ENCODE results near the gene CLDN1.

Gene CLDN1, protein sequence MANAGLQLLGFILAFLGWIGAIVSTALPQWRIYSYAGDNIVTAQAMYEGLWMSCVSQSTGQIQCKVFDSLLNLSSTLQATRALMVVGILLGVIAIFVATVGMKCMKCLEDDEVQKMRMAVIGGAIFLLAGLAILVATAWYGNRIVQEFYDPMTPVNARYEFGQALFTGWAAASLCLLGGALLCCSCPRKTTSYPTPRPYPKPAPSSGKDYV

DNA sequence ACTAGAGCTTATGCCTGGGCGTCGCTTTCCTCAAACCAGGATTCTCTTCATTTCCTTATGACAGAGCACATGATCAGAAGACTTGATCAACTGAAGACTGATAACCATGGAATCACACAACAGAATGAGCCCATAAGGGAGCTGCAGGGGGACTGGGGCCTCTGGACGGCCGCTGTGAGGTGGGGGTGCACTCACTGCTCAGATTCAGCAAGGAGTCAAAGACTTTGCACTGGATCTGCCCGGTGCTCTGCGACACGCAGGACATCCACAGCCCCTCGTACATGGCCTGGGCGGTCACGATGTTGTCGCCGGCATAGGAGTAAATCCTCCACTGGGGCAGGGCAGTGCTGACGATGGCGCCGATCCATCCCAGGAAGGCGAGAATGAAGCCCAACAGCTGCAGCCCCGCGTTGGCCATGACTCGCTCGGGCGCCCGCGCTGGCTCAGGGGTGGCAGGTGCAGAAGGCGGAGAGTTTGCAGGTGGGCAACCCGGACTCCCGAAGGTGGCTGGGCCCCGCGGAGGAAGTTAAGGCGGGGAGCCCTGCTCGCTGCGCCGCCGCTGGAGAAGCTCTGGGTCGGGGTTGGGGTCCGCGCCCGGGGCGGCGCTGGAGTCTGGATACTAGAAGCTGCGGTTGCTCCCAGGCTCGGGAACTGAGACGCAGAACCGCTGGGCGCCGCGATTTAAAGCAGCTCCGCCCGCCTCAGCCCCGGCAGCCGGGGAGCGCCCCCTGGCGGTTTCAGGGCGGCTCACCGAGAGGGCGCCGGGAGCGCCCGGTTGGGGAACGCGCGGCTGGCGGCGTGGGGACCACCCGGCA, at the start of gene CLDN1:
CLDN1 (minus strand) TSS at position 658 of the 815 bp plus-strand sequence; CDS start at position 418, 240 bp downstream.
- in situ Hi-C loops (cut with MboI; ENCODE audit: low sequenced_read_pairs), result loop anchor here (10.0 kb wide), 1 partner anchor 357 kb away; no protein-coding TSS in a partner anchor

DNA sequence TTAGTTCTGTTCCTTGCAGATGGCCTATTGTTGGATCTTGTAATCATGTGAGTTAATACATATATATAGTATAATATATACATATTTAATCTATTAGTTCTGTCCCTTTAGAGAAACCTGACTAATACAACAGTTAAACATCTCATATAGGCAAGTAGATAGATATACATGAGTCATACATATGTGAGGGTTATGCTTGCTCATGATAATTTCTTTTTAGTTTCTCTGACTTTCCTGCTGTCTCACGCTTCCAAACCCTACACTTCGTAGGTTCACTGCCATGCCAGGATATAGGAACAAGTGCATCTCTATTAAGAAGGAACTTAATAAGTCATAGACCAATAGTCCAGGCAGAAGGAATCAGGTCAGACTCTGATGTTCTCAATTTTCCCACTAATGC, 48.9 kb upstream of the CLDN1 start:
- in situ Hi-C loops (cut with MboI; ENCODE audit: low sequenced_read_pairs), result no loop called here

DNA sequence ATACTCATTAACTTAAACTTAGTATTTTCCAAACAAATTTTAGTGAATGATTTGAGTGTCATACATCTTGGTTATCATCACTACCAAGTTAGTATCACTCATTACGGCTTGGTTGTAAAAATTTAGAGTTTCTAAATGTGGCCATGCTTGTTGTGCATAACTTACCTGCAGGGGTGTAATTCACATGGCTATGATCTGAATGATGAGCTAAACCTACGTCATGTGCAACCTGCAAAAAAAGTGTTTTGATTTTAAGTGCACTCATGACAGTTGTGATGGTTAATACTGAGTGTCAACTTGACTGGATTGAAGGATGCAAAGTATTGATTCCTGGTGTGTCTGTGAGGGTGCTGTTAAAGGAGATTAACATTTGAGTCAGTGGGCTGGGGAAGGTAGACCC, 48.1 kb upstream of the CLDN1 start:
- in situ Hi-C loops (cut with MboI; ENCODE audit: low sequenced_read_pairs), result no loop called here

DNA sequence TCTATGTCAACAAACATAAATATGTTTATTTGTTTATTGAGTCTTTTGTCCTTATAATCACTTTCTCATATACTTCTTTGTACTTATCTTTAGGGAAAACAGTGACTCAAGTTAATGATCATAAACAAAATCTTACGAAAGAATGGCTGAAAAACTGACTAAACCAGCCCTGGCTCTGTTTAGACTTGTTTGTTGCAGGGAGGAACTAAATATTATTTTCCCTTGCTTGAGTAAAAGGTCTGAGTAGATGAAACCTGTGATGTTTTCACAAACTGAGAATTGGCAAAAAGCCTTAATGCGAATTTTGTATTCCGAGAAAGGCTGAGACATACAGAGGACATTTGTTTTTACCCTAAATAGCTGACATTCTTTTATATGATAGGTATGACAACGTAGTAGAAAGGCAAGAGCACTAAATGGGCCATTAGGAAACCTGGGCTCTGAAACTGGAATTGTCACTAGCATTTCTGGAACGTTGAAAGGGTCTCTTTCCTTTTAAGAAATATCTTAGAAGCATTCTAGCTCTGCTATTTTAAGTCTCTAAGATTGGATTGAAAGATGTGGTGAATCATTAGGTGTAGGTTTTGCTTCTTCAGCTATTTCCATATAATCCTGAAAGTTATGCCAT, 47.5 kb upstream of the CLDN1 start:
- in situ Hi-C loops (cut with MboI; ENCODE audit: low sequenced_read_pairs), result no loop called here

DNA sequence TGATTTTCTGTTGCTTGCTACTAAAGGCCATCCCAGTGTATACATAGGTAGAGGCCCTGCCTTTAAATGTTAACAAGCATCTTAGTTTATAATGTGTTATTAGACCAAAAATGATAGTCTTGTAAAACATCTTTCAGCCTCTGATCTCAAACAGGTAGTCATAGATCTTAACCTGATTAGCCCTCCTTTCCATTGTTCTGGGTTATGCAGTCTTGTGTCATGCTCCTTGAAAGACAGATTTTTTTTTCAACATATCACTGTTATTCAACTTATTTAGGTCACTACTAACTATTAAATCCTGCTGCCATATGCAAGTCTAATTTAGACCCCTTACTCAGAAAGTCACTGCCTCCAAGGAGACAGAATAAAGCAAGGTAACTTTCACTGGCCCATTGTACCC, 46.6 kb upstream of the CLDN1 start:
- in situ Hi-C loops (cut with MboI; ENCODE audit: low sequenced_read_pairs), result no loop called here

DNA sequence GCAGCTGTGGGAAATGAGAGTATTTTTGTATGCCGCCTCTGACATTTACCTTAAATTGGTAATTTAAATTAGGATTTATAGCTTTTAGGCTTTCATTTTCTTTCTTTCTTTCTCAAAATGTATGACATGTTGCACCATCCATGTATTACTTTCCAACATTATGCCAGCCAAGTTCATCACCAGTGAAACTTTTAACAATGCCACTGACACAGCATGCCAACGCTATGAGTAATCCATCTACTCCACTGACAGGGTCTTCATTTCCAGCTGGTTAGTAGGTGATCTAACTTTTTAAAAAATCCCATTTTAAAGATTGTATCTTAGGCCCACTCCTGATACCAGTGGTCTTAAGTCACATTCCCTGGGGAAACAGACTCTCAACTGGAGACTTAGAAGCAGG, 43.9 kb upstream of the CLDN1 start:
- in situ Hi-C loops (cut with MboI; ENCODE audit: low sequenced_read_pairs), result no loop called here

DNA sequence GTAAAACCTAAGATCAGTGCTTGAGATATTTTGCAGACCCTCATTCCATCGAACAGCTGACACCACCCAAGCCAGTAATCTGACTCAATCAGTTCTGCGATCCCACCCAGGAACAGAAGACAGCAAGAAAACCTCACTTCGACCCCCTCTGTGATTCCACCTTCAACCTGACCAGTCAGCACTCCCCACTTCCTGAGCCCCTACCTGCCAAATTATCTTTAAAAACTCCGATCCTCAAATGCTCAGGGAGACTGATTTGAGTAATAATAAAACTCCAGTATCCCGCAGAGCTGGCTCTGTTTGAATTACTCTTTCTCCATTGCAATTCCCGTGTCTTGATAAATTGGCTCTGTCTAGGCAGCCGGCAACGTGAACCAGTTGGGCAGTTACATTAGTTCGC, 40.0 kb upstream of the CLDN1 start:
- in situ Hi-C loops (cut with MboI; ENCODE audit: low sequenced_read_pairs), result no loop called here

DNA sequence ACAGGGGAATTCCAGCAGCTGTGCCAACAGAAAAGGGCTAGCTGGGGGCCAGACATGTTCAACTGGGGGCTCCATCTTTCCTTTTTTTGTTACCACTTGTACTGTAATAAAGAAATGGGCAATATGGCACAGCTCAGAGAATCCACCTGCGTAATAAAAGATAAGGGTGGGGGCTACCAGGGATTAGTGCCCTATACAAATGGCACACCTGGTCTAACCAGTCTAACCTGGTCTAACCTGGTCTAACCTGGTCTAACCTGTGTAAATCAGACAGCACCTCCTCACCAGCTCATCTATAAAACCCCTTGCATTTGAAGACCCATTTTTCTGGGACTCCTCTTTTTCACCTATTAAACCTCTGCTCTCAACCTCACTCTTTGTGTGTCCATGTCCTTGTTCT, 39.5 kb upstream of the CLDN1 start:
- in situ Hi-C loops (cut with MboI; ENCODE audit: low sequenced_read_pairs), result no loop called here

DNA sequence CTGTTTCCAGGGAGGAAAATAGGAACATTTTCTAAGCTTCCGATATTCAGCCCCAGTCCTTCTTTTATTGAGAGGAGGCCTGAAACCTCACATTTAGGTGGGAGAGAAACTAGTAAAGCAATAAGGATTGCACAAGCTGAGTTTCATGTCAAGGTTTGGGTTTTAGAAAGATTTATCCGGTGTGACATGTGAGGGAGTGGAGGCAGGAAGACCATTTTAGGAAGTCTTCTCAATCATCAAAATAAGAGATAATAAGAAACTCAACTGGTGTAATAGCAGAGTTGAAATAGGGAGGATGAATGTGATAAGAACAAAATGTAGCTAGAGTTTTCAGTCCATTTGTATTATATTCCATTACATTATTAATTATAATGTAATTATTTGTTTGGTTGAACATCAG, 38.0 kb upstream of the CLDN1 start:
- in situ Hi-C loops (cut with MboI; ENCODE audit: low sequenced_read_pairs), result no loop called here

DNA sequence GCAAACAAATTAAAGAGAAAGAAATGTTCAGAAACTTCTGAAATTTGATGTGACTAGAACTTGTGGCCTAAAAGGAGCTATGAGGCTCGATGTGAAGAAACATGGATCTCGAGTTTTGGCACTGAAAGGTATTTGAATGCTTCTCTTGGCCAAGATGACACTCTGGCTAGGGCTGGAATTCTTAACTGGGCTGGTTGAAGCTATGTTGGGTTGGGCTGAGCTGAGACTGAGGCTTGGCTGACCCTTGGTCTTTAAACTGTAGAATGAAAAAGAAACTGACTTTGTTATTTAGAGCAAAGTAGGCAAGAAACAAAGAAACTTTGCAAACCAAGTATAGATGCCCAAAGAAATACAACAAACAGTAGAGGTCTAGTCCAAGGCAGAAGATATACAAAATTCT, 37.6 kb upstream of the CLDN1 start:
- in situ Hi-C loops (cut with MboI; ENCODE audit: low sequenced_read_pairs), result no loop called here

DNA sequence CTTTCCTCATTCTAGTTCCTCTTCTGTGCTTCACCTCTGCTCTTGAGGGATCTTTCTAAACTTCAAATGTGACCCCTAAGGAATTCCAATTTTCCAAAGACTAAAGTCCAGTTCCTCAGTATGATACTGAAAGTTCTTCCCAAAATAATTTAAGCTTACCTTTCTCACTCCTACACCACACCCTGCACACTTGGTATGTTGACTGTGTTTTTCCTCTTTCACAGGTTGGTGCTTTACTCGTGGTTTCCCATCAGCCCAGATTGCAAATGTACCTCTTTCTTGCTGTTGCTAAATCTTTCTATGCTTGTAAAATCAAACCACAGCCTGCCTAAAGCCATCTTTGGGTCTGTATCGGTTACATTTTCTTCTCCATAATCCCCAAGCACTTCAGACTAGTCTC, 35.2 kb upstream of the CLDN1 start:
- in situ Hi-C loops (cut with MboI; ENCODE audit: low sequenced_read_pairs), result no loop called here

DNA sequence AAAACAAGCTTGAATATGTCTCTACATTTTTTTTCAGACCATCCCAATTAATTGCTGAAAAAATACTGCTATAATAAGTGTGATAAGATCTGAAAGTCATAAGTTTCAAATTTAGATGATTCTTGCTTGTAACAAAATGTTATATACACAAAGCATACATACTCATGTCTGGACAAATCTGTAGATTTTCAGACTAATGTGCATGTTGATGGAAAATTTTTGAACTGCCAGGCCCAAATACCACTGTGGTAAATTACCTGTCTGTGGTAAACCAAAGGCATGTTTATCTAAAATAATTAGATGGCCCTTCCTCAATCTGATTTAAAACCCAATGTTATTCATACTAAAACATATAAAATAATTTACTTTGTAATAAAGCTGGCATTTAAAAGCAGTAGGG, 34.0 kb upstream of the CLDN1 start:
- in situ Hi-C loops (cut with MboI; ENCODE audit: low sequenced_read_pairs), result no loop called here

DNA sequence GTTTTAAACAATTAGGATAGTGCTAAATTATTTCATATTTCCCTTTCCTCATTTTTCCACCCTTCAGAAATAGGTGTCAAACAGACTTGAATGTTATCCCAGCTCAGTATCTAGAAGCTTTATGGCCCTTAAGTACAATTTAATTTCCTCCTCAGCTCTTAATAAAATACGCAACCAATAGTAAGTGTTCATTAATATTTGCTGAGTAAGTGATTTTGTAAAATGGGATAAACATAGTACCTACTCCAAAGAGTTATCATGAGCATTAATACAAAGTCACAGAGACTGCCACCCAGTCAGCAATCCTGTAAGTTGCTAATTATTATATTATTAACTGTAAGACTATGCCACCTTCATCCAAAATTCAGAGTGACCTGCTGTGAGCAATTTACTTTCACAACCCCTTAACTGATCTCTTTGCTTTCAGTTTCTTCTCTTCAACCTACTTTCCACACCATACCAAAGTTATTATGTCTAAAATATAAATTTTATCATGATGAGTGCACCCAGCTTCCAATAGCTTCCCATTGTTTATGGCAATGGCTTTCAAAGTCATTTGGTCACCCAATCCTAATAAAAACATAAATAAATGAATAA, 30.7 kb upstream of the CLDN1 start:
- in situ Hi-C loops (cut with MboI; ENCODE audit: low sequenced_read_pairs), result no loop called here

DNA sequence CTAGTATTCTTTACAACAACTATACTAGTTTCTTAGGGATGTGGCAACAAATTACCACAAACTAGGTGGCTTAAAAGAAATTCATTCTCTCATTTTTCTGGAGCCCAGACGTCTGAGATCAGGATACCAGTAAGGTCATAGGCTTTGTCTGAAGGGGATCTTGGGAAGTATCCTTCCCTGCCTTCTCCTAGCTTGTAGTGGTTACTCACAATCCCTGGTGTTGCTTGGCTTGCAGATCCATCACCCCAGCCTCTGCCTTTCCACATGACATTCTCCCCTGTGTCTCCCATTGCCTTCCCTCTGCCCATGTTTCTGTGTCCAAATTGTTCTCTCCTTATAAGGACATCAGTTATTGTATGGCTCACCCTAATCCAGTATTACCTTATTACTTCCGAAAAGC, 24.3 kb upstream of the CLDN1 start:
- in situ Hi-C loops (cut with MboI; ENCODE audit: low sequenced_read_pairs), result no loop called here

DNA sequence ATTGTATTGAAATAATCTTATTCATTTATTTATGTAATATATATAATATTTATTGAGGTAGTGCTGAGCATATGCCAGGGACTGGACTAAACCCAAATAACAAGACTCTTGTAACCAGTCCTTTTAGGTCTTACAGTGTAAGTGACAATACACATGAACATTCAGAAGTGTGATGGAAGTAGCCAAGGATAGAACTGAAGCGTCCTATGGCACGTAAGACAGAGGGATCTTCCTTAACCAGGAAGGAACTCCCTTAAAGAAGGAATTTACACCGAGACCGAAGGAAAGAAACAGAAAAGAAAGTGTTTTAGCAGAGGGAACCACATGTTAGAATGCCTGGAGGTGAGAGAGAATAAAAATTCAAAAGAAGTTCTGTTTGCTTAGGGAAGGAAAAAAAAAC, 23.6 kb upstream of the CLDN1 start:
- in situ Hi-C loops (cut with MboI; ENCODE audit: low sequenced_read_pairs), result no loop called here

DNA sequence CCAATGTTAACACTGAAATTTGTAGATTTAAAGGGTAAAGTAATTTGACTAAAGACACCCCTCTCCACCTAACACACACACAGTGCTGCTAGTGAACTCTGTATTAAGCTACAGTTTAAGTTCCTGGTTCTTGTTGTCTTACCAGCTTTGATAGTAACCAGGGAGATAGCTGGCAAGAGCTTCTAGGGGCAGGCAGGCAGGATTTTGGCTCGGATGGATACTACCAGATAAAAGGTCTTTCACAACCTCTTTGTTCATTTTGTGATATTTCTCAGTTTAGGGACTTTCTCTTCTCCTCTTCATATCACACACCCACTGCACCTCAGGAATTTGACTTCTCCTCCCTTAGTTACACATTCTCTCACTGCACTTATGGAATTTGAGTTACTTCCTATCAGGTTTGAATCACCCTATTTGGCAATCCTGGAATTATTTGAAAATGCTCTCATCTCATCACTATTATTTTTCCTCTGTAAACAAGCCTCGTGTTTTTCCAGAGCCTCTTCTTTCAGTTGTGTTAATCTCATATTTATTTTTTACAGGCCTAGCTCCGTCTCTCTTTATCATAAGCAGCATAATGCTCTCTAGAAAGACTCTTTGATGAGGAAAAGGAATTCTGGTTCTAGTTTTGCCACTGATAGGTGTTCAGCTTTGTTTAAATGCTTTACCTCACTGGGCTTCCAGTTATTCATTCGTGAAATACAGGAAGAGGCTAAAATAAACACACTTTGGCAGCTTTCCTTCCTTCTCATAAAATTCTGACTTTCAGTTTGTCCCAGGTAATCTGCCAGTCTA, 23.0 kb upstream of the CLDN1 start:
- in situ Hi-C loops (cut with MboI; ENCODE audit: low sequenced_read_pairs), result no loop called here

DNA sequence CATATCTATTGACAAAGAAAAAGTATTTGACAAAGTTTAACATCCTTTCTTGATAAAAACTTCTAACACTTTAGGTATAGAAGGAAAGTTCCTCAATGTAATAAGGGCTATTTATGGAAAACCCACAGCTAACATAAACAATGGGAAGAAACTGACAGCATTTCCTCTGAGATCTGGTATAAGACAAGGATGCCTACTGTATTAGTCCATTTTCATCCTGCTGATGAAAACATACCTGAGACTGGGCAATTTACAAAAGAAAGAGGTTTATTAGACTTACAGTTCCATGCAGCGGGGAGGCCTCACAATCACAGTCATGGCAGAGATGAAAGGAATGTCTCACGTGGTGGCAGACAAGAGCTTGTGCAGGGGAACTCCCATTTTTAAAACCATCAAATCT, 17.8 kb upstream of the CLDN1 start:
- in situ Hi-C loops (cut with MboI; ENCODE audit: low sequenced_read_pairs), result no loop called here

DNA sequence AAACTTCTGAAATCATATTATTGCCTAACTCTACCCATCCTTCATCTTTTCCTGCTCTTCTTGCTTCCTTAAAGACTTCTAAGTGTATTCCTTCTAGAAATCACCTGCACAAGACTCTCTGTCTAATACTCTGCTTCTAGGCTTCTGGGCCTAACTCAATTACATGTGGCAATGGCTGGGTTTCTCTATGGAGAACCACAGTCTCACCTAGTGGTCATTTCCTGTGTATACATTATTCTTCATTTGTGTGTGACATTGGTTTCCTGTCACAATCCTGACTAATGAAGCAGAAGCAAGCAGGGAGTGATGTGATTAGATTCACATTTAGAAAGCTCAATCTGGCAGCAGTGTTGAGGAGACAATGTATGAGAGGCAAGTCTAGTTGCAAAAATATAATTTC, 16.9 kb upstream of the CLDN1 start:
- in situ Hi-C loops (cut with MboI; ENCODE audit: low sequenced_read_pairs), result no loop called here

DNA sequence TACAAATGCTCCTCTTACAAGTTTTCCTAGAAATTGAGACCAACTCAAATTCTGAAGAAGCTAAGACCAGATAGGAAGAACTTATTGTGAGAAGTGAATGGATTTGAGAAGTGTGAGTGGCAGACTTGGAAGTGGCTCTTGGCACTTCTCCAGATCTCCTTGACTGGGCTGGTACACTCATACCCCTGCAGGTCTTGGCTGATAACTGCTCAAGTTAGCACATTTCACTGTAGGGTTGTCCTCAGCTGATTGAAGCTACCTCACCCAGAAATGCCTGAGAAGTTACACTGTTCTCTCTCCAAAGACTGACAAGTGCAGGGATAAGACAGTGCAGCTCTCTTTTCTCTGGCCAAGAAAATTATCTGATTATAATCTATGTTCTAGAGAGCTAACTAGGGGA, 16.5 kb upstream of the CLDN1 start:
- in situ Hi-C loops (cut with MboI; ENCODE audit: low sequenced_read_pairs), result no loop called here

DNA sequence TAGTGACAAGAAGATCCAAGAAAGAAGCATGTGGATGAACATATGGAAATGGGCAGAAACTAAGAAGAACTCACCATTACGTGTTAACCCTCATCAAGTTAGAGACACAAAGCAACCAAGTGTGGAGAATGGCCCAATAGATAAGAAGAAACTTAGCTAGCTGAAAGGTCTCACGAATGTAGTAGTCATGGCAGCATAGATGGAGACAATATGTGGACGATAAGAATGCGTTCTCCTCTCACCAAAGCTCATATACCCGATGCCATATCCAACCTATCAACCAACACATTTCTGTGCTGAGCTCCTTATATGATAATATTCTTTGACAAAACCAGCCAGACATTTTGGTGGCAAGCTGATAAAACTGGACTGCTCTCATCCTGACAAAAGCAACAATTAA, 15.1 kb upstream of the CLDN1 start:
- in situ Hi-C loops (cut with MboI; ENCODE audit: low sequenced_read_pairs), result no loop called here
